Measurements from ENCODE around the gene MEGF11. TPM values are rescaled to one million over a fixed set of nuclear protein-coding genes. Genes with fewer than 3 reads are reported as not detected.

Gene MEGF11
- total and polyA plus RNA-seq, 3 experiments from 2014 or later, result not detected

DNA sequence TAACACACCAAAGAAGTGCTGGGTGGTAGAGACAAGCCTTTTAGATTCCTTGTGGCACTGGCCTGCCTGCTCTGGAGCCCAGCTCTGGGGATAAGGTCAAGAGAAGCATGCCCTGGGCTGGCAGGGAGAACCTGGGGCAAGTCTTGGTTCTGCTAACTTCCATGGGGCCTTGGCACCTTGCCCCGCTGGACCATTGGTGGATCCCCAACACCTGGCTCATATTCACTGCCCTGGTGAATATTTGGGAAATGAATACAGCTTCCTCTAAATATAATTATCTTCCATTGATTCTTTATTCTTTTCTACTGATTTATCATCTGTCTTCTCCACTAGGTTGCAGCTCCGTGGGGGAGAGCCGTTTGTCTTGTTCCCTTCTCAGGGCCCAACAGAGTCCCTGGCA lies 294.7 kb downstream of the MEGF11 start:
- Histone ChIP-seq H3K27me3 (ENCODE audit: insufficient read depth, low read length, poor library complexity, severe bottlenecking) (no peaks in the 10 kb centered on the region), H3K27ac (ENCODE audit: low read depth, low read length) (no peak overlapping the region), H3K36me3 (ENCODE audit: insufficient read depth, low read length) (no peaks in the 10 kb centered on the region), H3K4me3 (ENCODE audit: low read length) (no peak overlapping the region), H3K9me3 (ENCODE audit: low read length) (no peaks in the 10 kb centered on the region), H3K4me1 (ENCODE audit: insufficient read depth, low read length) (no peaks in the 10 kb centered on the region)
- POLR2A ChIA-PET, result no interaction called here
- no peaks in the 10 kb centered on the region for H3K36me3 Mint-ChIP-seq
- H3K27me3 Mint-ChIP-seq, result peaks cover 2 to 23% of the 10 kb centered on the region in 2 donors
- no peak overlapping the region for H3K27ac Mint-ChIP-seq
- CTCF ChIA-PET, result no interaction called here
- no peaks in the 10 kb centered on the region for H3K4me1 Mint-ChIP-seq
- H3K9me3 Mint-ChIP-seq, result no peaks in the 10 kb centered on the region
- DNase-seq, result no peak
- H3K4me3 Mint-ChIP-seq, result no peak overlapping the region

DNA sequence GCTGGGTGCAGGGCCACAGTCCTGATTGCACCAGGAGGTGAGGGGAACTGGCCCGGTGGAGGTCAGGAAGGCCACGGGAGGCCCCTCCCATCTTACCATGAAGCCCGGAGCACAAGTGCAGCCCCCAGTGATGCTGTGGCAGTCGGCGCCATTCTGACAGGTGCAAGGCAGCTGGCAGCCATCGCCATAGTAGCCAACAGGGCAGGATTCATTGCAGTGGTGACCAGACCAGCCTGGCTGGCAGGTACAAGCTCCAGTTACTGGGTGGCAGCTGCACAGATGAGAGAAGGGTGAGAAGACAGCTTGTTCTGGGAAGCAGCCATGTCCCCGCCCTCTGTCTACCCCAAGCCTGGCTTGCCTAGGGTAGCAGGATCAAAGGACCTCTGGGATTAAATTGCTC lies 296.1 kb downstream of the MEGF11 start:
- Histone ChIP-seq H3K4me3 (ENCODE audit: low read length) (no peak overlapping the region), H3K36me3 (ENCODE audit: insufficient read depth, low read length) (no peaks in the 10 kb centered on the region), H3K9me3 (ENCODE audit: low read length) (no peaks in the 10 kb centered on the region), H3K4me1 (ENCODE audit: insufficient read depth, low read length) (no peaks in the 10 kb centered on the region), H3K27ac (ENCODE audit: low read depth, low read length) (no peak overlapping the region), H3K27me3 (ENCODE audit: insufficient read depth, low read length, poor library complexity, severe bottlenecking) (no peaks in the 10 kb centered on the region)
- Mint-ChIP-seq H3K4me3 (no peak overlapping the region), H3K27me3 (peaks cover 4 to 16% of the 10 kb centered on the region in 2 donors), H3K4me1 (no peaks in the 10 kb centered on the region), H3K27ac (no peak overlapping the region), H3K36me3 (no peaks in the 10 kb centered on the region), H3K9me3 (no peaks in the 10 kb centered on the region)
- DNase-seq, result no peak
- ChIA-PET POLR2A (no interaction called here), CTCF (no interaction called here)

DNA sequence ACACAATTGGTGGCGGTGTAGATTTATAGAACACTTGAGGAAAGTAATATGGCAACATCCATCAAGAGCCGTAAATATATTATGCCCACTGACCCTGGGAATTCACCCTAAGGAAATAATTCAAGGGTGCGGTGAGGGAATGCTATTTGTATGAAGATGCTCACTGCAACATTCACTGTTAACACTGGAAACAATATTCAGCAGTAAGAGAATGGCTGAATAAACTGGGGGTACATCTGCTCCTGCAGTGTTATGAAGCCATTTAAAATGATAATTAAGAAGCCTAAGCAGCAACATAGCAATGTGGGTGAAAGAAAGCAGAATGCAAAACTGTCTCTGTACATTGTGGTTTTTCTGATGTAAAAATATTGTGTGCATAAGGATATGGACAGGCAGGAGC lies 296.7 kb downstream of the MEGF11 start:
- ChIA-PET POLR2A (no interaction called here), CTCF (no interaction called here)
- Mint-ChIP-seq H3K4me1 (no peaks in the 10 kb centered on the region), H3K9me3 (no peaks in the 10 kb centered on the region), H3K4me3 (no peak overlapping the region), H3K36me3 (no peaks in the 10 kb centered on the region), H3K27me3 (peaks cover 2 to 17% of the 10 kb centered on the region in 2 donors), H3K27ac (no peak overlapping the region)
- Histone ChIP-seq H3K9me3 (ENCODE audit: low read length) (no peaks in the 10 kb centered on the region), H3K27ac (ENCODE audit: low read depth, low read length) (no peak overlapping the region), H3K36me3 (ENCODE audit: insufficient read depth, low read length) (no peaks in the 10 kb centered on the region), H3K27me3 (ENCODE audit: insufficient read depth, low read length, poor library complexity, severe bottlenecking) (no peaks in the 10 kb centered on the region), H3K4me3 (ENCODE audit: low read length) (no peak overlapping the region), H3K4me1 (ENCODE audit: insufficient read depth, low read length) (no peaks in the 10 kb centered on the region)
- DNase-seq, result no peak

DNA sequence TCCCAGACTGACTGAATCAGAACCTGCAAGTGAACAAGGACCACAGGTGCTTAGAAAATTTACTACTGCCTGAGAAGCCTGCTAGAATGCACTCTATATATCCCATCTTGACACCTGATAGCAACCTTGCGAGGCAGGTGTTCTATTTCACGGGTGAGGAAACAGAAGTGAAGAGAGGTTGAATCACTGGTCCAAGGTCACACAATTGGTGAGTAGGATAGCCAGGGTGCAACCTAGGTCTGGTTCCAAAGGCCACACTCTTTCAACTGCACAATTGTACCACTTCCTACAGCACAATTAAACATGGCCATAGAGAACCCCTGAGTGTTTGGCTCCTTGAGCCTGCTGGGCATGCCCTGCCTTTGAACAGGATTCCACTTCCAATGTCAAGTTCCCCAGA lies 297.2 kb downstream of the MEGF11 start:
- Histone ChIP-seq H3K27ac (ENCODE audit: low read depth, low read length) (no peak overlapping the region), H3K27me3 (ENCODE audit: insufficient read depth, low read length, poor library complexity, severe bottlenecking) (no peaks in the 10 kb centered on the region), H3K4me3 (ENCODE audit: low read length) (no peak overlapping the region), H3K9me3 (ENCODE audit: low read length) (no peaks in the 10 kb centered on the region), H3K4me1 (ENCODE audit: insufficient read depth, low read length) (no peaks in the 10 kb centered on the region), H3K36me3 (ENCODE audit: insufficient read depth, low read length) (no peaks in the 10 kb centered on the region)
- H3K27ac Mint-ChIP-seq, result no peak overlapping the region
- CTCF ChIA-PET, result no interaction called here
- H3K36me3 Mint-ChIP-seq, result no peaks in the 10 kb centered on the region
- POLR2A ChIA-PET, result no interaction called here
- H3K4me1 Mint-ChIP-seq, result no peaks in the 10 kb centered on the region
- H3K9me3 Mint-ChIP-seq, result no peaks in the 10 kb centered on the region
- no peak for DNase-seq
- H3K27me3 Mint-ChIP-seq, result peaks cover 1 to 16% of the 10 kb centered on the region in 2 donors
- H3K4me3 Mint-ChIP-seq, result no peak overlapping the region

DNA sequence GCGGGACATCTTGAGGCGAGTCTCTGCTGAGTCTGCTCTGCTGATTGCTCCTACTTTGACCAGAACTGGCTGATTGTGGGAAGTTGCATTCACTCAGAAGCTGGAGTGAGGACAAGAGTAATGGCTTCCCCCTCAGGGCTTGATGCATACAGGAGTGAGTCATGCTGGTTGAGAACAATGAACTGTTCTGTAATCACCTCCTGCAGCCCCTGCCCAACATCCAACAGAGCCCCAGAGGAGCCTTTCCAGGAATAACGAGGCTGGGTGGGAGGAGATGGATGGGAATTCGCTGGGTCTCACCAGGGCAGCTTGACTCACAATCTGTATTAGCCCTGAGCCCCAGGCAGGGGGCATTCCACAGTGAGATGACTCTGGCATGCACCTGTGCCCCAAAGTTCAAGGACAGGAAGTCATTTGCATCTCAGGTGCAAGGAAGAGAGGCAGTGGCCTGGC lies 299.2 kb downstream of the MEGF11 start:
- no peaks in the 10 kb centered on the region for H3K36me3 ChIP-seq (ENCODE audit: insufficient read depth, low read length)
- H3K27ac Mint-ChIP-seq, result no peak overlapping the region
- ChIA-PET POLR2A (no interaction called here), CTCF (no interaction called here)
- no peak overlapping the region for H3K4me3 ChIP-seq (ENCODE audit: low read length)
- no peaks in the 10 kb centered on the region for H3K9me3 Mint-ChIP-seq
- no peaks in the 10 kb centered on the region for H3K9me3 ChIP-seq (ENCODE audit: low read length)
- H3K27ac ChIP-seq (ENCODE audit: low read depth, low read length), result no peak overlapping the region
- peaks cover 4% of the 10 kb centered on the region for H3K27me3 ChIP-seq (ENCODE audit: insufficient read depth, low read length, poor library complexity, severe bottlenecking)
- H3K4me3 Mint-ChIP-seq, result no peak overlapping the region
- peaks cover 3 to 21% of the 10 kb centered on the region in 2 donors for H3K27me3 Mint-ChIP-seq
- H3K4me1 ChIP-seq (ENCODE audit: insufficient read depth, low read length), result no peaks in the 10 kb centered on the region
- no peaks in the 10 kb centered on the region for H3K36me3 Mint-ChIP-seq
- H3K4me1 Mint-ChIP-seq, result peaks cover 0 to 4% (median 0%) of the 10 kb centered on the region in 3 donors
- no peak for DNase-seq

DNA sequence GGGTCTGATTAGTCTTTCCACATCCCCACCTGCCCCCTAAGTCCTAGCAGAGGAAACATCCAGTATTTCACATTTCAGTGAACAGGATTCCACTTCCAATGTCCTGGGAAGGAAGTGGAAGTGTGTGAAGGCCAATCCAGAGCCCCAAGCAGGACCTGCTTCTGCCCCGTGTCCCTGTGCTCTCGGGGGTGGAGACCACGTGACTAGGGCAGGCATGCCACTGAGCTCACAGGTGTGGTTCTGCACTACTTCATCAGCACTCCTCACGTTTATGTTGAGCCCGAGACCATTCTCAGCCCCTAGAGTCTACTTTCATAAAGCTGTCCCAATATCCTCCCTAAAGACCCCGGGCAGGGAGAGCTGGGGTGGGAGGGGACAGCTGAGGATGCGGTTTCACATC lies 299.9 kb downstream of the MEGF11 start:
- H3K27me3 Mint-ChIP-seq, result peaks cover 3 to 26% of the 10 kb centered on the region in 2 donors
- ChIA-PET POLR2A (no interaction called here), CTCF (no interaction called here)
- peaks cover 0 to 4% (median 0%) of the 10 kb centered on the region in 3 donors for H3K4me1 Mint-ChIP-seq
- DNase-seq, result no peak
- Histone ChIP-seq H3K4me3 (ENCODE audit: low read length) (no peak overlapping the region), H3K9me3 (ENCODE audit: low read length) (no peaks in the 10 kb centered on the region), H3K36me3 (ENCODE audit: insufficient read depth, low read length) (no peaks in the 10 kb centered on the region), H3K27ac (ENCODE audit: low read depth, low read length) (no peak overlapping the region), H3K4me1 (ENCODE audit: insufficient read depth, low read length) (no peaks in the 10 kb centered on the region), H3K27me3 (ENCODE audit: insufficient read depth, low read length, poor library complexity, severe bottlenecking) (peaks cover 4% of the 10 kb centered on the region)
- no peaks in the 10 kb centered on the region for H3K36me3 Mint-ChIP-seq
- H3K27ac Mint-ChIP-seq, result no peak overlapping the region
- no peak overlapping the region for H3K4me3 Mint-ChIP-seq
- no peaks in the 10 kb centered on the region for H3K9me3 Mint-ChIP-seq

DNA sequence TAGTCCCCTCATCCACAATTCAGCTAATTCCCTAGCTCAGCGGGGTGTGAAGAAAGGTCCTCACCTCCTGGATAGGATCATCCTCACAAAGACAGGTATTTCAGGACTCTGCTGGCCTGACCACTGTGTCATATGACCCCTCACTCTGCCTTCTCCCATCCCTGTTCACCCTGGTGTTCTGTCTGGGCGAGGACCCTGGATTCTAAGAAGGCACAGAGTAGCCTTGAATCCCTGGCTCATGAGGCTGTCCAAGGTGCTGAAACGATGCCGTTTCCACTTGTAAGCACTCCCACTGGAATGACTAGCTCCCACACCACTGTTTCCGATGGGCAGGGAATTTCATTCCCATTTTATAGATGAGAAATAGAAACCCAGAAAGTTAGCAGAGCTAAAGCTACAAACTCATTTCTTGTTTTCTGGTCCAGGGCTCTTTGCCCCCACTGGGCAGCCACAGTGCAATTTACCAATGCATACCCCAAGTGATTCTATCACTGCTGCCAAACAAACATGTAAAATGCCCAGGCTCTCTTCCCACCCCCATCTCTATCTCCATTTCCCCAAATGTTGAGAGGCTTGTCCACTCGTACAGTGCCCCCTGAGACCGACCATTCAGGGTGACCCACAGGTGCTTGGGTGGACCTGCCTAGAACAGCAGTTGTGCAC lies 301.0 kb downstream of the MEGF11 start:
- peaks cover 0 to 4% (median 0%) of the 10 kb centered on the region in 3 donors for H3K4me1 Mint-ChIP-seq
- Histone ChIP-seq H3K4me1 (ENCODE audit: insufficient read depth, low read length) (no peaks in the 10 kb centered on the region), H3K27ac (ENCODE audit: low read depth, low read length) (no peak overlapping the region), H3K9me3 (ENCODE audit: low read length) (no peaks in the 10 kb centered on the region), H3K27me3 (ENCODE audit: insufficient read depth, low read length, poor library complexity, severe bottlenecking) (peaks cover 4% of the 10 kb centered on the region), H3K4me3 (ENCODE audit: low read length) (no peak overlapping the region), H3K36me3 (ENCODE audit: insufficient read depth, low read length) (no peaks in the 10 kb centered on the region)
- H3K9me3 Mint-ChIP-seq, result no peaks in the 10 kb centered on the region
- H3K27ac Mint-ChIP-seq, result peak overlapping the region in 1 of 8 donors; percentile 20
- no peak for DNase-seq
- ChIA-PET POLR2A (no interaction called here), CTCF (no interaction called here)
- no peaks in the 10 kb centered on the region for H3K36me3 Mint-ChIP-seq
- peaks cover 4 to 33% of the 10 kb centered on the region in 2 donors for H3K27me3 Mint-ChIP-seq
- H3K4me3 Mint-ChIP-seq, result no peak overlapping the region

DNA sequence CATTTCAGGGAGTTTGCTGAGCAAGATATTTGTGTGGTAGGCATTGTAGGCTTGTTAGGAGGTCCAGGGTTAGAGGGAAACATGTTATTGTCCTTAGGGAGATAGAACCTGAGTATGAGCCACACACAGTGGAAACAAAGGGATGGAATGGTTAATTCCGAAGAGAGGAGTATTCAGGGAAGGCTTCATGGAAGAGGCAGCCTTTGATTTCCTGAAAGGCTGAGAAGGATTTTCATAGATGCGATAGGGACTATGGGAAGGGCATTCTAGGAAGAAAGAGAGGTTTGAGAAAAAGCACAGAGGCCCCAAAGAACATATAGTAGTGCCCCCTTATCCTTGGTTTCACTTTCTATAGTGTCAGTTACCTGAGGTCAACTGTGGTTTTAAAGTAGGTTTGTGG lies 302.5 kb downstream of the MEGF11 start:
- POLR2A ChIA-PET, result no interaction called here
- Mint-ChIP-seq H3K9me3 (no peaks in the 10 kb centered on the region), H3K27me3 (peaks cover 8 to 33% of the 10 kb centered on the region in 2 donors), H3K36me3 (no peaks in the 10 kb centered on the region), H3K4me3 (no peak overlapping the region), H3K27ac (no peak overlapping the region), H3K4me1 (peaks cover 0 to 4% (median 0%) of the 10 kb centered on the region in 3 donors)
- no peaks in the 10 kb centered on the region for H3K9me3 ChIP-seq (ENCODE audit: low read length)
- DNase-seq, result no peak
- no peaks in the 10 kb centered on the region for H3K36me3 ChIP-seq (ENCODE audit: insufficient read depth, low read length)
- H3K27ac ChIP-seq (ENCODE audit: low read depth, low read length), result no peak overlapping the region
- peaks cover 4% of the 10 kb centered on the region for H3K27me3 ChIP-seq (ENCODE audit: insufficient read depth, low read length, poor library complexity, severe bottlenecking)
- CTCF ChIA-PET, result no interaction called here
- H3K4me1 ChIP-seq (ENCODE audit: insufficient read depth, low read length), result no peaks in the 10 kb centered on the region
- no peak overlapping the region for H3K4me3 ChIP-seq (ENCODE audit: low read length)
